ENCODE results near the gene ECSCR. TPM values are rescaled to one million over a fixed set of nuclear protein-coding genes. Genes with fewer than 3 reads are reported as not detected.

ECSCR gene
- total RNA-seq, 2 experiments from 2014 or later: not detected

- Histone ChIP-seq H3K4me3 (ENCODE audit: low read depth, low read length, poor library complexity, severe bottlenecking) (no peak overlapping the region), H3K4me2 (ENCODE audit: low read length) (no peak overlapping the region), H3K27ac (ENCODE audit: low read depth, low read length, poor library complexity, severe bottlenecking) (no peak overlapping the region), H4K20me1 (ENCODE audit: insufficient read depth, low read length) (no peaks in the 10 kb centered on the region), H3K9me2 (ENCODE audit: insufficient read depth, low read length) (no peaks in the 10 kb centered on the region), H3K9me3 (ENCODE audit: low read length) (no peaks in the 10 kb centered on the region), H3K79me2 (ENCODE audit: insufficient read depth, low read depth, low read length) (no peaks in the 10 kb centered on the region), H3K4me1 (ENCODE audit: insufficient read depth, low read length, poor library complexity, severe bottlenecking) (peaks cover 8% of the 10 kb centered on the region), H3K36me3 (ENCODE audit: insufficient read depth, low read length) (no peaks in the 10 kb centered on the region), H2AFZ (ENCODE audit: low read length) (peak overlapping the region; percentile 44)
- ChIA-PET POLR2A (interaction anchor here (0.6 to 0.9 kb wide), 4 partner anchors 8 to 1112 kb away, joined by 3 to 5 read pairs (median 4); no protein-coding TSS in a partner anchor), CTCF (ENCODE audit: unreplicated experiment) (no interaction called here)
- intact Hi-C loops (cut with micrococcal nuclease; ENCODE audit: unreplicated experiment): no loop called here
- no peak for TF ChIP-seq EZH2phosphoT487 (IDR thresholded peaks at IDR 0.05; ENCODE audit: borderline replicate concordance, low read depth, low read length)
- TF ChIP-seq, protein P1, sequence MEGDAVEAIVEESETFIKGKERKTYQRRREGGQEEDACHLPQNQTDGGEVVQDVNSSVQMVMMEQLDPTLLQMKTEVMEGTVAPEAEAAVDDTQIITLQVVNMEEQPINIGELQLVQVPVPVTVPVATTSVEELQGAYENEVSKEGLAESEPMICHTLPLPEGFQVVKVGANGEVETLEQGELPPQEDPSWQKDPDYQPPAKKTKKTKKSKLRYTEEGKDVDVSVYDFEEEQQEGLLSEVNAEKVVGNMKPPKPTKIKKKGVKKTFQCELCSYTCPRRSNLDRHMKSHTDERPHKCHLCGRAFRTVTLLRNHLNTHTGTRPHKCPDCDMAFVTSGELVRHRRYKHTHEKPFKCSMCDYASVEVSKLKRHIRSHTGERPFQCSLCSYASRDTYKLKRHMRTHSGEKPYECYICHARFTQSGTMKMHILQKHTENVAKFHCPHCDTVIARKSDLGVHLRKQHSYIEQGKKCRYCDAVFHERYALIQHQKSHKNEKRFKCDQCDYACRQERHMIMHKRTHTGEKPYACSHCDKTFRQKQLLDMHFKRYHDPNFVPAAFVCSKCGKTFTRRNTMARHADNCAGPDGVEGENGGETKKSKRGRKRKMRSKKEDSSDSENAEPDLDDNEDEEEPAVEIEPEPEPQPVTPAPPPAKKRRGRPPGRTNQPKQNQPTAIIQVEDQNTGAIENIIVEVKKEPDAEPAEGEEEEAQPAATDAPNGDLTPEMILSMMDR (conservative IDR thresholded peaks at IDR 0.05; ENCODE audit: low read length): no peak
- DNase-seq (ENCODE audit: low spot score): peak; percentile 24
- BruUV-seq (replicated peaks): no TSS peak
These were observed 3.7 kb downstream of the ECSCR start for GRCh38 chr5:139458580-139459407.

- no peak overlapping the region for H2AFZ ChIP-seq (ENCODE audit: low read length)
- TF ChIP-seq EZH2phosphoT487 (IDR thresholded peaks at IDR 0.05; ENCODE audit: borderline replicate concordance, low read depth, low read length): no peak
- TF ChIP-seq, protein P1 (conservative IDR thresholded peaks at IDR 0.05; ENCODE audit: low read length): no peak
- ChIA-PET CTCF (ENCODE audit: unreplicated experiment) (interaction anchor here (0.5 kb wide), 1 partner anchor 124 kb away, joined by 3 read pairs; no protein-coding TSS in a partner anchor), POLR2A (interaction anchor here (0.6 to 1.2 kb wide), 8 partner anchors 7 to 1113 kb away, joined by 3 to 6 read pairs (median 4); partner anchors contain the start of gene DNAJC18)
- H3K9me2 ChIP-seq (ENCODE audit: insufficient read depth, low read length): no peaks in the 10 kb centered on the region
- H3K36me3 ChIP-seq (ENCODE audit: insufficient read depth, low read length): no peaks in the 10 kb centered on the region
- H4K20me1 ChIP-seq (ENCODE audit: insufficient read depth, low read length): no peaks in the 10 kb centered on the region
- no peaks in the 10 kb centered on the region for H3K79me2 ChIP-seq (ENCODE audit: insufficient read depth, low read depth, low read length)
- H3K9me3 ChIP-seq (ENCODE audit: low read length): no peaks in the 10 kb centered on the region
- peaks cover 8% of the 10 kb centered on the region for H3K4me1 ChIP-seq (ENCODE audit: insufficient read depth, low read length, poor library complexity, severe bottlenecking)
- no peak overlapping the region for H3K4me3 ChIP-seq (ENCODE audit: low read depth, low read length, poor library complexity, severe bottlenecking)
- intact Hi-C loops (cut with micrococcal nuclease; ENCODE audit: unreplicated experiment): no loop called here
- BruUV-seq (replicated peaks): no TSS peak
- no peak overlapping the region for H3K4me2 ChIP-seq (ENCODE audit: low read length)
- no peak for DNase-seq (ENCODE audit: low spot score)
- no peak overlapping the region for H3K27ac ChIP-seq (ENCODE audit: low read depth, low read length, poor library complexity, severe bottlenecking)
These were observed 4.8 kb downstream of the ECSCR start for GRCh38 chr5:139457653-139458306.
